HEK293 (cell line): ENCODE data around the gene TTYH1.

Experiments
- BCL6B ChIP-seq: fragments of 450-650 bp; formaldehyde crosslinking; IDR thresholded peaks from 2 replicates; pipeline ENCODE4 v1.5.1; 2017; ENCODE audit warnings: missing biosample characterization, missing genetic modification characterization
- ELK4 ChIP-seq: IDR thresholded peaks from 2 replicates; pipeline ENCODE4 v1.6.1; 2011; ENCODE audit warnings: mild to moderate bottlenecking, low read depth, low read length, borderline replicate concordance
- FEZF1 ChIP-seq: fragments of 450-650 bp; formaldehyde crosslinking; IDR thresholded peaks from 2 replicates; pipeline ENCODE4 v1.5.1; 2016; ENCODE audit warnings: missing biosample characterization, missing genetic modification characterization
- GLI2 ChIP-seq: fragments of 450-650 bp; formaldehyde crosslinking; IDR thresholded peaks from 2 replicates; pipeline ENCODE4; 2017; ENCODE audit warnings: missing biosample characterization, missing genetic modification characterization, low read depth, borderline replicate concordance
- HOXD13 ChIP-seq: sonication (generic); formaldehyde crosslinking; IDR thresholded peaks from 2 replicates; pipeline ENCODE4 v1.8.0; 2022; ENCODE audit warnings: missing genetic modification reagents, borderline replicate concordance
- MZF1 ChIP-seq: fragments of 450-650 bp; formaldehyde crosslinking; IDR thresholded peaks from 2 replicates; pipeline ENCODE4 v1.5.1; 2017; ENCODE audit warnings: missing biosample characterization, missing genetic modification characterization, borderline replicate concordance
- PRDM1 ChIP-seq: fragments of 450-650 bp; formaldehyde crosslinking; IDR thresholded peaks from 2 replicates; pipeline ENCODE4; 2016; ENCODE audit warnings: missing biosample characterization, missing genetic modification characterization
- RBAK ChIP-seq: fragments of 450-650 bp; formaldehyde crosslinking; IDR thresholded peaks from 2 replicates; pipeline ENCODE4 v1.5.1; 2016; ENCODE audit warnings: missing biosample characterization, missing genetic modification characterization
- SALL2 ChIP-seq: fragments of 450-650 bp; formaldehyde crosslinking; IDR thresholded peaks from 2 replicates; pipeline ENCODE4 v1.5.0; 2017; ENCODE audit warnings: missing biosample characterization, mild to moderate bottlenecking, missing genetic modification characterization, borderline replicate concordance
- ZBTB11 ChIP-seq: fragments of 450-650 bp; formaldehyde crosslinking; conservative IDR thresholded peaks from 2 replicates; pipeline ENCODE4 v1.5.1; 2016; ENCODE audit warnings: low read depth, missing biosample characterization, missing genetic modification characterization
- ZBTB17 ChIP-seq: fragments of 450-650 bp; formaldehyde crosslinking; IDR thresholded peaks from 2 replicates; pipeline ENCODE4 v1.5.1; 2016; ENCODE audit warnings: missing biosample characterization, missing genetic modification characterization
- ZBTB26 ChIP-seq: fragments of 450-650 bp; formaldehyde crosslinking; optimal IDR thresholded peaks from 2 replicates; pipeline ENCODE3; 2016; ENCODE audit warnings: missing biosample characterization, mild to moderate bottlenecking, missing genetic modification characterization
- ZNF138 ChIP-seq: fragments of 450-650 bp; formaldehyde crosslinking; IDR thresholded peaks from 2 replicates; pipeline ENCODE4 v1.5.1; 2016; ENCODE audit warnings: missing biosample characterization, missing genetic modification characterization, borderline replicate concordance
- ZNF148 ChIP-seq: fragments of 450-650 bp; formaldehyde crosslinking; IDR thresholded peaks from 2 replicates; pipeline ENCODE4 v1.5.0; 2017; ENCODE audit warnings: missing biosample characterization, missing genetic modification characterization, borderline replicate concordance
- ZNF169 ChIP-seq: fragments of 450-650 bp; formaldehyde crosslinking; IDR thresholded peaks from 2 replicates; pipeline ENCODE4 v1.5.1; 2016; ENCODE audit warnings: missing biosample characterization, missing genetic modification characterization
- ZNF211 ChIP-seq: fragments of 450-650 bp; formaldehyde crosslinking; IDR thresholded peaks from 2 replicates; pipeline ENCODE4 v1.5.1; 2016; ENCODE audit warnings: low read depth, missing biosample characterization, missing genetic modification characterization
- ZNF302 ChIP-seq: fragments of 450-650 bp; formaldehyde crosslinking; IDR thresholded peaks from 2 replicates; pipeline ENCODE4 v1.5.1; 2016; ENCODE audit warnings: missing biosample characterization, missing genetic modification characterization, low read depth
- ZNF366 ChIP-seq: fragments of 450-650 bp; formaldehyde crosslinking; conservative IDR thresholded peaks from 2 replicates; pipeline ENCODE4 v1.5.1; 2016; ENCODE audit warnings: missing biosample characterization, missing genetic modification characterization
- ZNF391 ChIP-seq: fragments of 450-650 bp; formaldehyde crosslinking; IDR thresholded peaks from 2 replicates; pipeline ENCODE4 v1.5.1; 2016; ENCODE audit warnings: low read depth, missing biosample characterization, missing genetic modification characterization, borderline replicate concordance
- ZNF555 ChIP-seq: fragments of 450-650 bp; formaldehyde crosslinking; conservative IDR thresholded peaks from 2 replicates; pipeline ENCODE4 v1.5.1; 2017; ENCODE audit warnings: missing biosample characterization, mild to moderate bottlenecking, missing genetic modification characterization, inconsistent platforms
- ZNF621 ChIP-seq: fragments of 450-650 bp; formaldehyde crosslinking; IDR thresholded peaks from 2 replicates; pipeline ENCODE4 v1.5.1; 2017; ENCODE audit warnings: missing biosample characterization, missing genetic modification characterization
- ZNF623 ChIP-seq: fragments of 450-650 bp; formaldehyde crosslinking; IDR thresholded peaks from 2 replicates; pipeline ENCODE4 v1.5.1; 2016; ENCODE audit warnings: missing biosample characterization, missing genetic modification characterization
- ZNF639 ChIP-seq: fragments of 450-650 bp; formaldehyde crosslinking; IDR thresholded peaks from 2 replicates; pipeline ENCODE4 v1.5.1; 2016; ENCODE audit warnings: missing biosample characterization, missing genetic modification characterization
- ZNF776 ChIP-seq: fragments of 450-650 bp; formaldehyde crosslinking; IDR thresholded peaks from 2 replicates; pipeline ENCODE4 v1.5.0; 2017; ENCODE audit warnings: missing biosample characterization, missing genetic modification characterization, borderline replicate concordance
- ZNF792 ChIP-seq: fragments of 450-650 bp; formaldehyde crosslinking; IDR thresholded peaks from 2 replicates; pipeline ENCODE4 v1.5.1; 2016; ENCODE audit warnings: missing biosample characterization, missing genetic modification characterization
- ZSCAN23 ChIP-seq: fragments of 450-650 bp; formaldehyde crosslinking; IDR thresholded peaks from 2 replicates; pipeline ENCODE4 v1.5.1; 2016; ENCODE audit warnings: missing biosample characterization, missing genetic modification characterization
- ZSCAN30 ChIP-seq: fragments of 450-650 bp; IDR thresholded peaks from 2 replicates; pipeline ENCODE4 v1.5.1; 2018; ENCODE audit warnings: missing biosample characterization, mild to moderate bottlenecking, missing genetic modification characterization, moderate library complexity
- ZXDB ChIP-seq: fragments of 450-650 bp; formaldehyde crosslinking; IDR thresholded peaks from 2 replicates; pipeline ENCODE4 v1.5.1; 2016; ENCODE audit warnings: missing biosample characterization, missing genetic modification characterization

TTYH1 gene

GRCh38 chr19:54448774-54449700 lies 33.8 kb downstream of the TTYH1 start, which contains the start of gene LENG8 (continued):
- TF ChIP-seq ZBTB11 (tag by site-specific recombination) (peak; percentile 85), ZNF302 (tag by site-specific recombination) (no peak), ZBTB26 (peak; percentile 86), ZNF639 (tag by site-specific recombination) (no peak), ZBTB17 (tag by site-specific recombination) (peak; percentile 81), ZNF138 (tag by site-specific recombination) (peak; percentile 4; the same call in 1 of the 2 replicates), ZNF148 (tag by site-specific recombination) (no peak), ZNF391 (tag by site-specific recombination) (no peak; the same call in 1 of the 2 replicates), GLI2 (tag by site-specific recombination) (no peak), ZNF555 (tag by site-specific recombination) (no peak), ZNF776 (tag by site-specific recombination) (no peak), ZNF169 (tag by site-specific recombination) (no peak), ELK4 (peak; percentile 95), SALL2 (no peak), ZNF621 (tag by site-specific recombination) (no peak), ZNF792 (tag by site-specific recombination) (no peak), RBAK (no peak), ZSCAN30 (0 out of 2 replicates have a peak, but pooled peaks have one; percentile 44), ZXDB (tag by site-specific recombination) (peak; percentile 98), PRDM1 (tag by site-specific recombination) (no peak), ZSCAN23 (tag by site-specific recombination) (no peak), BCL6B (tag by site-specific recombination) (no peak), HOXD13 (CRISPR knock-in tag) (no peak), ZNF623 (tag by site-specific recombination) (no peak), ZNF366 (tag by site-specific recombination) (no peak), MZF1 (no peak), FEZF1 (tag by site-specific recombination) (no peak; the same call in 1 of the 2 replicates), ZNF211 (no peak)
